HCT116 (cell line): ENCODE measurements around the gene ITPK1. TPM values are rescaled to one million over a fixed set of nuclear protein-coding genes. Genes with fewer than 3 reads are reported as not detected.

ENCODE experiments used
- ATAC-seq: fragments of 200-7000 bp; cut with Tn5 transposase; 2 replicates; pipeline ENCODE4 v1.9.1; 2020; ENCODE audit warnings: mild to moderate bottlenecking, moderate library complexity
- BruUV-seq: library from RNA; stranded (reverse); fragments of 400-500 nt; replicated peaks from 2 replicates; lab custom pipeline; 2021; lab: Mats Ljungman, UMichigan
- CTCF ChIA-PET: fragments of 300-600 bp; sonication (Branson Sonifier 250); formaldehyde crosslinking; loops from one replicate; lab custom pipeline; 2021; ENCODE audit warnings: antibody characterized with exemption; lab: Charles Lee
- POLR2A ChIA-PET: fragments of 300-600, 350-600 bp; sonication (Branson Sonifier 250); formaldehyde crosslinking; loops from one replicate; lab custom pipeline; 2021; ENCODE audit warnings: antibody characterized with exemption; lab: Charles Lee
- RAD21 ChIA-PET, 2 experiments: fragments of 300-600 bp; sonication (Branson Sonifier 250); formaldehyde crosslinking; loops; one replicate each; lab custom pipeline; 2023; ENCODE audit warnings: low total read pairs in 2 of 2; ENCODE audit not compliant: uncharacterized antibody in 2 of 2, unreplicated experiment in 2 of 2, low non-redundant PET in 1 of 2; lab: Charles Lee
- DNase-seq: peaks from one replicate; pipeline ENCODE4 v3.0.0-alpha.2; 2010; ENCODE audit warnings: low read depth, low spot score
- H2AFZ ChIP-seq: fragments of 200-600 bp; shearing (Covaris generic), sonication (generic); 2 replicates; pipeline ENCODE4 v1.6.1; 2017; ENCODE audit warnings: low read depth, mixed run types, mixed read lengths, antibody characterized with exemption, low read length; ENCODE audit not compliant: poor library complexity, severe bottlenecking
- H3K27ac ChIP-seq: 2 replicates; pipeline ENCODE4 v1.5.1; 2012; ENCODE audit warnings: low read depth, low read length
- H3K27me3 ChIP-seq: fragments of 200-600 bp; sonication (generic); 2 replicates; pipeline ENCODE4 v1.6.1; 2016; ENCODE audit warnings: mixed run types, low read length, mixed read lengths; ENCODE audit not compliant: insufficient read depth
- H3K36me3 ChIP-seq, 2 experiments: fragments of 200-500 bp in 1 of 2; fragments of 200-600 bp in 1 of 2; sonication (Bioruptor generic) in 1 of 2; sonication (generic) in 1 of 2; 2 replicates each; pipeline versions ENCODE4 v1.5.1 to v1.6.1; 2014 to 2016; ENCODE audit warnings: low read length in 2 of 2, inconsistent platforms in 1 of 2, mixed read lengths in 1 of 2, mixed run types in 1 of 2; ENCODE audit not compliant: insufficient read depth in 2 of 2, control insufficient read depth in 1 of 2
- H3K4me1 ChIP-seq, 2 experiments: fragments of 200-600 bp in 1 of 2; sonication (generic) in 1 of 2; 2 replicates each; pipeline versions ENCODE4 v1.5.1 to v1.6.1; 2012 to 2017; ENCODE audit warnings: low read length in 2 of 2, inconsistent platforms in 1 of 2, mild to moderate bottlenecking in 1 of 2, mixed read lengths in 1 of 2, mixed run types in 1 of 2, moderate library complexity in 1 of 2; ENCODE audit not compliant: insufficient read depth in 2 of 2, control insufficient read depth in 1 of 2
- H3K4me2 ChIP-seq: fragments of 200-600 bp; sonication (generic); 2 replicates; pipeline ENCODE4 v1.6.1; 2017; ENCODE audit warnings: mixed run types, low read length, mixed read lengths
- H3K4me3 ChIP-seq, 2 experiments: fragments of 200-600 bp in 1 of 2; sonication (generic) in 1 of 2; replicated peaks in 1 of 2; 2 replicates each; pipeline ENCODE4 v1.5.1; 2011 to 2016; ENCODE audit warnings: low read length in 2 of 2, control low read depth in 1 of 2, low read depth in 1 of 2, mild to moderate bottlenecking in 1 of 2, mixed read lengths in 1 of 2, mixed run types in 1 of 2
- H3K79me2 ChIP-seq: fragments of 200-600 bp; sonication (generic); 2 replicates; pipeline ENCODE4 v1.6.1; 2017; ENCODE audit warnings: mild to moderate bottlenecking, mixed run types, low read length, moderate library complexity, mixed read lengths; ENCODE audit not compliant: insufficient read depth
- H3K9ac ChIP-seq: fragments of 200-600 bp; sonication (generic); 2 replicates; pipeline ENCODE4 v1.6.1; 2016; ENCODE audit warnings: low read length, mixed read lengths
- H3K9me2 ChIP-seq: fragments of 200-600 bp; sonication (generic), shearing (Covaris generic); 2 replicates; pipeline ENCODE4 v1.6.1; 2017; ENCODE audit warnings: mixed run types, mild to moderate bottlenecking, moderate library complexity; ENCODE audit not compliant: insufficient read depth
- H3K9me3 ChIP-seq, 2 experiments: fragments of 200-500 bp in 1 of 2; fragments of 200-600 bp in 1 of 2; sonication (Bioruptor generic) in 1 of 2; sonication (generic) in 1 of 2; 2 replicates each; pipeline ENCODE4 v1.6.1; 2014 to 2017; ENCODE audit warnings: low read length in 2 of 2, mixed read lengths in 2 of 2, inconsistent platforms in 1 of 2, low read depth in 1 of 2, mild to moderate bottlenecking in 1 of 2, mixed run types in 1 of 2, moderate library complexity in 1 of 2; ENCODE audit not compliant: control insufficient read depth in 1 of 2, insufficient read depth in 1 of 2
- H4K20me1 ChIP-seq: fragments of 200-600 bp; sonication (generic), shearing (Covaris generic); 2 replicates; pipeline ENCODE4 v1.6.1; 2017; ENCODE audit warnings: mixed run types, mild to moderate bottlenecking, moderate library complexity; ENCODE audit not compliant: insufficient read depth
- CBX3 ChIP-seq: IDR thresholded peaks from 2 replicates; pipeline ENCODE4 v1.6.1; 2012; ENCODE audit warnings: low read depth
- CEBPB ChIP-seq: IDR thresholded peaks from 2 replicates; pipeline ENCODE4 v1.6.1; 2012; ENCODE audit warnings: low read depth
- EGR1 ChIP-seq: IDR thresholded peaks from 2 replicates; pipeline ENCODE4 v1.6.1; 2012; ENCODE audit warnings: low read depth
- FOSL1 ChIP-seq: IDR thresholded peaks from 2 replicates; pipeline ENCODE4 v1.6.1; 2012; ENCODE audit warnings: low read depth
- JUND ChIP-seq: IDR thresholded peaks from 2 replicates; pipeline ENCODE4 v1.6.1; 2012
- POLR2AphosphoS5 ChIP-seq: IDR thresholded peaks from 2 replicates; pipeline ENCODE4 v1.6.1; 2011; ENCODE audit warnings: mild to moderate bottlenecking, low read depth, low read length, moderate library complexity
- RAD21 ChIP-seq: IDR thresholded peaks from 2 replicates; pipeline ENCODE4 v1.6.1; 2012; ENCODE audit warnings: low read depth, mild to moderate bottlenecking
- SP1 ChIP-seq: IDR thresholded peaks from 2 replicates; pipeline ENCODE4 v1.6.1; 2012; ENCODE audit warnings: low read depth
- TCF7L2 ChIP-seq: IDR thresholded peaks from 2 replicates; pipeline ENCODE4 v1.7.0; 2011; ENCODE audit warnings: borderline replicate concordance, inconsistent platforms; ENCODE audit not compliant: insufficient read depth, insufficient read length; ENCODE audit errors: extremely low read depth
- intact Hi-C: fragments of 100-400 bp; cut with micrococcal nuclease; formaldehyde crosslinking; loops from 2 replicates; pipeline ENCODE4 v1.10.0; 2022
- total RNA-seq: library from RNA; stranded (reverse); gene quantifications from one replicate; pipeline ENCODE4 v1.2.1, GENCODE V29; 2021; ENCODE audit not compliant: unreplicated experiment

The ITPK1 gene
- total RNA-seq, 1 experiment from 2014 or later: 70.2 TPM

DNA sequence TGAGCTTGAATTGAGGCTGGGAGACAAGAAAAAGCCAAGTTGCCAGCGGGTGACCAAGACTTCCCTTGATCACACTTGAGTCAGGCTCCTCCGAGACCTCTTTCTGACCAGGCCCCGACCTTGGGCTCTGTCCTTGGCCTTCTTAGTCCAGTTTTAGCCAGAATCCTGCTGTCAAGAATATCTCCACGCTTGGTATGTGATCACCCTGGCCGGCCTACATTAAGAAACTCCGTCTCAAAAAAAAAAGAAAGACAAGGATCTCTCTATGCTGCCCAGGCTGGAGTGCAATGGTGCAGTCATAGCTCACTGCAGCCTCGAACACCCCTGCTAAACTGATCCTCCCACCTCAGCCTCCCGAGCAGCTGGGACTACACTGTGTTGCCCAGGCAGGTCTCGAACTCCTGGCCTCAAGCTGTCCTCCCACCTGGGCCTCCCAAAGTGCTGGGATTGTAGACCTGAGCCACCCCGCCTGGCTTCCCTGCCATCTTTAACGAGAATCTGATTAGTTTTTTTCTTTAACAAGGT lies 1.0 kb upstream of the ITPK1 start:
- Histone ChIP-seq H3K9ac (peak overlapping the region; percentile 83), H3K9me2 (no peaks in the 10 kb centered on the region), H3K36me3 (no peaks in the 10 kb centered on the region), H3K27ac (peak overlapping the region; percentile 90), H3K4me1 (peaks cover 16 to 34% of the 10 kb centered on the region in 2 experiments; a peak in 3 of 4 replicates)
- TF ChIP-seq JUND (no peak), SP1 (no peak), CBX3 (no peak), EGR1 (no peak), FOSL1 (no peak), POLR2AphosphoS5 (no peak), RAD21 (no peak), TCF7L2 (no peak), CEBPB (no peak)
- TF ChIP-seq, all 23 proteins: peak for 0
- ChIA-PET POLR2A (interaction anchor here (0.7 kb wide), 1 partner anchor 15 kb away, joined by 3 read pairs; no protein-coding TSS in a partner anchor), CTCF (interaction anchor here (0.7 kb wide), 1 partner anchor 170 kb away, joined by 3 read pairs; no protein-coding TSS in a partner anchor), RAD21 (interaction anchor here in 1 of 2 experiments (0.6 kb wide), 1 partner anchor 22 kb away, joined by 4 read pairs; no protein-coding TSS in a partner anchor)
- BruUV-seq: no TSS peak
- Histone ChIP-seq H3K4me2 (peak overlapping the region; percentile 99), H2AFZ (peak overlapping the region; percentile 74), H4K20me1 (peaks cover 3% of the 10 kb centered on the region; the same call in 1 of the 2 replicates), H3K4me3 (peak overlapping the region; percentile 56 to 92), H3K9me3 (no peaks in the 10 kb centered on the region), H3K79me2 (peaks cover 19% of the 10 kb centered on the region), H3K27me3 (no peaks in the 10 kb centered on the region)
- DNase-seq (no peak), ATAC-seq (no peak)
- intact Hi-C loops: loop anchor here (10.0 kb wide), 1 partner anchor 498 kb away; no protein-coding TSS in a partner anchor
